Measurements from ENCODE around the gene GFM1. TPM values are rescaled to one million over a fixed set of nuclear protein-coding genes. Genes with fewer than 3 reads are reported as not detected.

GFM1 gene
- total and polyA plus RNA-seq, 2 donors (not counting 3 experiments of a cell fraction or from before 2014, with no cell fraction given) = 14.9 to 68.6 TPM

DNA sequence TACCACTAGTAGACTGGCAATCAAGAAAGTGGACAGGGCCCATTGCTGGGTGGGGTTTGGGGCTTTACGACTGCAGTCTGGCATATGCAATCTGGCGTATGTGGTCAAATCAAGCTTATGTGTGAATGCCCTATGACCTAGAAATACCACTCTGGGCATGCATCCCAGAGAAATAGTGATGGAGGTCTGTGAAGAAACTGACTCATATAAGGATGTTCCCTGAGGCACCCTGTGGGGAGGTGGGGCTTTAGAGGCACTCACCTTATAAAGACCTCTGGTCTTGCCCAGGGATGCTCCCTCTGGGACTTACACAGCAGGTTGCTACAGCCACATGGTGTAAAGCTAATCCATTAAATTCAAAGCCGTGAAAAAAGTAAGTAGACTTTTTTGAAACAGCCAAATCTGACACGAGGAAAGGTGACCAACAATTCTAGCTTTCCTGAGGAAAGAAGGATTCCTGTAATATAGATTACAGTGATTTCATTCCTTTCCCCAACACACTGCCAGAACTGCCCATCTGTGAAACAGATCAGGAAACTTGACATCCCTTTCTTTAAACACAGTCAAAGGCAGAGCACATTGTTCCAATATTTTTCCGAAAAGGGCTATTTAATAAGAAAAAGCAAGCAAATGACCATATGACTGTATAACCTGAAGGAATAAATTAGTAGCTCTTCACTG, 74.3 kb downstream of the GFM1 start:
- dilution Hi-C loops (cut with MboI; ENCODE audit: extremely low pct_ligation_motif_present, low sequenced_read_pairs) (no loop called here), intact Hi-C loops (cut with micrococcal nuclease) (loop anchor here (2.0 to 10.0 kb wide), 2 partner anchors 16 to 1046 kb away; no protein-coding TSS in a partner anchor)
- Histone ChIP-seq H3K27me3 (ENCODE audit: control insufficient read depth in 2 of 2, insufficient read depth in 2 of 2, low read length in 2 of 2) (no peaks in the 10 kb centered on the region), H3K4me2 (ENCODE audit: insufficient read depth, low read length) (peak overlapping the region; percentile 30), H3K9me3 (replicated peaks; ENCODE audit: control insufficient read depth, insufficient read depth, low read length) (no peaks in the 10 kb centered on the region), H4K20me1 (replicated peaks; ENCODE audit: control insufficient read depth, extremely low read depth, insufficient read depth, low read length) (no peaks in the 10 kb centered on the region), H3K27ac (ENCODE audit: insufficient read depth, low read depth, low read length) (peak overlapping the region; percentile 13), H3K4me1 (ENCODE audit: control insufficient read depth, extremely low read depth, insufficient read depth, low read length) (peaks cover 38% of the 10 kb centered on the region), H3K9me1 (replicated peaks; ENCODE audit: control insufficient read depth, extremely low read depth, insufficient read depth, low read length) (no peaks in the 10 kb centered on the region), H3K9ac (replicated peaks; ENCODE audit: extremely low read depth, insufficient read depth, low read length) (no peak overlapping the region), H2AFZ (ENCODE audit: low read depth, low read length) (no peak overlapping the region), H3K4me3 (replicated peaks in 1 of 3; ENCODE audit: insufficient read depth in 1 of 3, low read depth in 1 of 3, low read length in 3 of 3) (no peak overlapping the region), H3K36me3 (ENCODE audit: control insufficient read depth in 2 of 2, extremely low read depth in 1 of 2, insufficient read depth in 2 of 2, low read length in 2 of 2) (no peaks in the 10 kb centered on the region), H3K79me2 (ENCODE audit: control insufficient read depth, insufficient read depth, low read length) (no peaks in the 10 kb centered on the region)
- DNase-seq (ENCODE audit: low read depth, low spot score) (peak; percentile 95), FAIRE-seq (peak; percentile 55)
- ChIA-PET CTCF (interaction anchor here (0.8 to 4.7 kb wide), 10 partner anchors 9 to 73 kb away, joined by 3 to 34 read pairs (median 6); partner anchors contain the start of gene LXN), POLR2A (interaction anchor here (0.7 to 1.0 kb wide), 3 partner anchors 16 to 19 kb away, joined by 3 to 6 read pairs (median 4); no protein-coding TSS in a partner anchor)
- BruUV-seq (replicated peaks) = no TSS peak
- TF ChIP-seq EZH2 (IDR thresholded peaks at IDR 0.05; ENCODE audit: borderline replicate concordance, low read depth, low read length, severe bottlenecking) (no peak), JUN (IDR thresholded peaks at IDR 0.05; ENCODE audit: borderline replicate concordance, insufficient read depth, insufficient read length, low read depth) (peak; percentile 17), GATA2 (IDR thresholded peaks at IDR 0.05; ENCODE audit: insufficient read depth, insufficient read length, low read depth, low read length) (peak; percentile 26), MYC (IDR thresholded peaks at IDR 0.05; ENCODE audit: low read depth, low read length) (no peak), FOS (IDR thresholded peaks at IDR 0.05; ENCODE audit: borderline replicate concordance, insufficient read depth, low read length) (peak; percentile 43), POLR2A (IDR thresholded peaks at IDR 0.05; ENCODE audit: low read depth, low read length) (no peak), POLR2AphosphoS5 (IDR thresholded peaks at IDR 0.05; ENCODE audit: insufficient read depth, low read depth, low read length) (peak; percentile 43)
- TF ChIP-seq, protein P1, sequence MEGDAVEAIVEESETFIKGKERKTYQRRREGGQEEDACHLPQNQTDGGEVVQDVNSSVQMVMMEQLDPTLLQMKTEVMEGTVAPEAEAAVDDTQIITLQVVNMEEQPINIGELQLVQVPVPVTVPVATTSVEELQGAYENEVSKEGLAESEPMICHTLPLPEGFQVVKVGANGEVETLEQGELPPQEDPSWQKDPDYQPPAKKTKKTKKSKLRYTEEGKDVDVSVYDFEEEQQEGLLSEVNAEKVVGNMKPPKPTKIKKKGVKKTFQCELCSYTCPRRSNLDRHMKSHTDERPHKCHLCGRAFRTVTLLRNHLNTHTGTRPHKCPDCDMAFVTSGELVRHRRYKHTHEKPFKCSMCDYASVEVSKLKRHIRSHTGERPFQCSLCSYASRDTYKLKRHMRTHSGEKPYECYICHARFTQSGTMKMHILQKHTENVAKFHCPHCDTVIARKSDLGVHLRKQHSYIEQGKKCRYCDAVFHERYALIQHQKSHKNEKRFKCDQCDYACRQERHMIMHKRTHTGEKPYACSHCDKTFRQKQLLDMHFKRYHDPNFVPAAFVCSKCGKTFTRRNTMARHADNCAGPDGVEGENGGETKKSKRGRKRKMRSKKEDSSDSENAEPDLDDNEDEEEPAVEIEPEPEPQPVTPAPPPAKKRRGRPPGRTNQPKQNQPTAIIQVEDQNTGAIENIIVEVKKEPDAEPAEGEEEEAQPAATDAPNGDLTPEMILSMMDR (IDR thresholded peaks at IDR 0.05; ENCODE audit: extremely low read depth in 1 of 2, insufficient read depth in 1 of 2, low read depth in 1 of 2, low read length in 2 of 2) = no peak
- TF ChIP-seq, protein P2, sequence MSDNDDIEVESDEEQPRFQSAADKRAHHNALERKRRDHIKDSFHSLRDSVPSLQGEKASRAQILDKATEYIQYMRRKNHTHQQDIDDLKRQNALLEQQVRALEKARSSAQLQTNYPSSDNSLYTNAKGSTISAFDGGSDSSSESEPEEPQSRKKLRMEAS (IDR thresholded peaks at IDR 0.05; ENCODE audit: insufficient read depth, insufficient read length) = no peak

Measured in endothelial cell of umbilical vein (primary cell).